OCI-LY1 (cell line): ENCODE data around the gene SLC9A2.

Experiments used
- CTCF ChIP-seq: fragments of 200-600 bp; sonication (generic), shearing (Covaris generic); IDR thresholded peaks from 2 replicates; pipeline ENCODE4 v1.5.1; 2017; ENCODE audit warnings: mild to moderate bottlenecking, antibody characterized with exemption, low read length, moderate library complexity, mixed read lengths
- EZH2 ChIP-seq: fragments of 200-600 bp; sonication (generic), shearing (Covaris generic); IDR thresholded peaks from 2 replicates; pipeline ENCODE4 v1.8.0; 2017; ENCODE audit warnings: borderline replicate concordance, mixed run types, mild to moderate bottlenecking, antibody characterized with exemption, low read length, moderate library complexity, mixed read lengths

DNA sequence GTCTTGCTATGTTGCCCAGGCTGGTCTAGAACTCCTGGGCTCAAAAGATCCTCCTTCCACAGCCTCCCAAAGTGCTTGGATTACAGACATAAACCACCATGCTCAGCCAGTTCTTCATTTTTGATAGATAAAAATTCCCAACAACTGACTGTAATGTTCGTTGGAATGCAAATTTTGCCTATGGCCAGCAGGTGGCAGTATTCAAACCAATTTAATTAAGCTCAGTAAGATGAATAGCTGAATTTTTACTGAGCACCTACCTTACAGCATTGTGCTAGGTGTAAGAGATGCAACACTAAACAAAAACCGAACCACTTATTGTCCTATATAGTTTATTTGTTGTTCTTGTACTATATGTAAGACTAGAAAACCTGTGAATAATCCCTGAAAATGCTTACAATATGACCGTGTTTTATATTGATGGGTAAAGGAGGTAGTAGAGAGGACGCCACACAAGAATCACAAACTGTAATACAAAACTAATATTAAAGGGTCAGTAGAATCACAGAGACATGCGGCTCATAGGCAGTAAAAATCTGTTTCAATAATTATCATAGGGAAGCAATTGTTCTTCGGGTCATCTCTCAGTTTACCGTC is 134.3 kb downstream of the SLC9A2 start:
- TF ChIP-seq EZH2 = no peak
- TF ChIP-seq CTCF = peak; percentile 68
